D721Med (cell line): ENCODE data around the gene ERMN.
"Not testable (repeated sequence)": the region's sequence is repeated elsewhere in the genome, so short reads cannot be mapped to it uniquely, and the experiment has no call there.

ENCODE experiments used
- DNase-seq: peaks from one replicate; pipeline ENCODE4 v3.0.0; 2011; ENCODE audit warnings: low spot score; ENCODE audit not compliant: insufficient read length
- FAIRE-seq: peaks from 2 replicates; lab custom pipeline; 2011; peaks lifted over from hg19 to GRCh38; lab: Jason Lieb, UNC
- CTCF ChIP-seq: IDR thresholded peaks from 2 replicates; pipeline ENCODE4 v1.5.1; 2012; ENCODE audit warnings: mild to moderate bottlenecking, control low read depth; ENCODE audit not compliant: insufficient read depth; ENCODE audit errors: missing control alignments

ERMN gene

GRCh38 chr2:157325786-157326185 is at the start of gene ERMN:
Gene ERMN (minus strand): TSS chr2:157325824. CDS start chr2:157325642, 182 bp downstream.
- DNase-seq (no peak), FAIRE-seq (no peak)
- no peak for TF ChIP-seq CTCF

GRCh38 chr2:157375384-157375783 is 49.8 kb upstream of the ERMN start:
- TF ChIP-seq CTCF: no peak
- FAIRE-seq (no peak), DNase-seq (no peak)

GRCh38 chr2:157368508-157368907 is 42.9 kb upstream of the ERMN start:
- DNase-seq, FAIRE-seq: not testable (repeated sequence)

GRCh38 chr2:157367704-157368103 is 42.1 kb upstream of the ERMN start:
- no peak for DNase-seq
- no peak for FAIRE-seq

GRCh38 chr2:157364257-157364974 is 38.8 kb upstream of the ERMN start:
- FAIRE-seq: no peak
- no peak for DNase-seq
- TF ChIP-seq CTCF: no peak

More at GRCh38 chr2:157367704-157368103, 42.1 kb upstream of the ERMN start:
- TF ChIP-seq CTCF: no peak

GRCh38 chr2:157363612-157364101 is 38.0 kb upstream of the ERMN start:
- no peak for FAIRE-seq
- DNase-seq: no peak
- no peak for TF ChIP-seq CTCF

GRCh38 chr2:157362627-157363026 is 37.0 kb upstream of the ERMN start:
- DNase-seq (no peak), FAIRE-seq (no peak)
- TF ChIP-seq CTCF: no peak
